ENCODE measurements around the gene TTC29.

- no peak for TF ChIP-seq CTCF (conservative IDR thresholded peaks at IDR 0.05; ENCODE audit: low read depth in 2 of 2)
- no peak for TF ChIP-seq EZH2 (IDR thresholded peaks at IDR 0.05; ENCODE audit: low read depth, unreplicated experiment)
Observed at GRCh38 chr4:146978641-146979040, 33.0 kb upstream of the TTC29 start.

Data from GM23338 (cell line).